ENCODE results near the gene CEP135.

DNA sequence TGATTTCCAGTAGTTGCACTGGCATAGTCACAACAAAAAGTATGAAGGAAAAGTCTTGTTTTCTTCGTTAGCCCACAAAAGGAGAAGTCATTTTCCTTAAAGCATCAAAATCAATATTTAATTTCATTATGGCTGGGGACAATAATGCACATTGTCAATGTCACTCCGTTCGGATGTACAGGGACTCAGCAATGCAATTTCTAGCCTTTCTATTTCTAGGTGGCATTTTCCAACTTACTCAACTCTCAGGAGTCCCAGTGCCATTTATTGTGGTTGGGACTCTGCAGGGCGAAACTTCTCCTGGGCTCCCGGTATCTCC lies 99.6 kb downstream of the CEP135 start:
- TF ChIP-seq GATA2 (IDR thresholded peaks at IDR 0.05; ENCODE audit: insufficient read depth, insufficient read length, low read depth, low read length) (no peak), POLR2AphosphoS5 (IDR thresholded peaks at IDR 0.05; ENCODE audit: insufficient read depth, low read depth, low read length) (no peak), POLR2A (IDR thresholded peaks at IDR 0.05; ENCODE audit: low read depth, low read length) (no peak), EZH2 (IDR thresholded peaks at IDR 0.05; ENCODE audit: borderline replicate concordance, low read depth, low read length, severe bottlenecking) (no peak), MYC (IDR thresholded peaks at IDR 0.05; ENCODE audit: low read depth, low read length) (no peak), JUN (IDR thresholded peaks at IDR 0.05; ENCODE audit: borderline replicate concordance, insufficient read depth, insufficient read length, low read depth) (no peak)
- TF ChIP-seq, protein P1, sequence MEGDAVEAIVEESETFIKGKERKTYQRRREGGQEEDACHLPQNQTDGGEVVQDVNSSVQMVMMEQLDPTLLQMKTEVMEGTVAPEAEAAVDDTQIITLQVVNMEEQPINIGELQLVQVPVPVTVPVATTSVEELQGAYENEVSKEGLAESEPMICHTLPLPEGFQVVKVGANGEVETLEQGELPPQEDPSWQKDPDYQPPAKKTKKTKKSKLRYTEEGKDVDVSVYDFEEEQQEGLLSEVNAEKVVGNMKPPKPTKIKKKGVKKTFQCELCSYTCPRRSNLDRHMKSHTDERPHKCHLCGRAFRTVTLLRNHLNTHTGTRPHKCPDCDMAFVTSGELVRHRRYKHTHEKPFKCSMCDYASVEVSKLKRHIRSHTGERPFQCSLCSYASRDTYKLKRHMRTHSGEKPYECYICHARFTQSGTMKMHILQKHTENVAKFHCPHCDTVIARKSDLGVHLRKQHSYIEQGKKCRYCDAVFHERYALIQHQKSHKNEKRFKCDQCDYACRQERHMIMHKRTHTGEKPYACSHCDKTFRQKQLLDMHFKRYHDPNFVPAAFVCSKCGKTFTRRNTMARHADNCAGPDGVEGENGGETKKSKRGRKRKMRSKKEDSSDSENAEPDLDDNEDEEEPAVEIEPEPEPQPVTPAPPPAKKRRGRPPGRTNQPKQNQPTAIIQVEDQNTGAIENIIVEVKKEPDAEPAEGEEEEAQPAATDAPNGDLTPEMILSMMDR (IDR thresholded peaks at IDR 0.05; ENCODE audit: extremely low read depth in 1 of 2, insufficient read depth in 1 of 2, low read depth in 1 of 2, low read length in 2 of 2): no peak
